MV-4-11 (cell line): Measurements from ENCODE around the gene BOLA1.
"Not testable (repeated sequence)": the region's sequence is repeated elsewhere in the genome, so short reads cannot be mapped to it uniquely, and the experiment has no call there.

ENCODE experiments used
- DNase-seq: peaks from one replicate; lab custom pipeline; 2025; lab: John Stamatoyannopoulos, UW

The BOLA1 gene

GRCh38 chr1:149931212-149931790 lies 31.9 kb downstream of the BOLA1 start:
- DNase-seq = peak; percentile 88

GRCh38 chr1:149932474-149932873 lies 33.1 kb downstream of the BOLA1 start:
- DNase-seq = no peak

- DNase-seq = no peak
These were observed 33.8 kb downstream of the BOLA1 start for GRCh38 chr1:149933208-149933607.

GRCh38 chr1:149934356-149934755 lies 35.0 kb downstream of the BOLA1 start:
- no peak for DNase-seq

GRCh38 chr1:149936170-149936991 lies 37.0 kb downstream of the BOLA1 start, which contains the start of gene MTMR11:
Gene MTMR11 (minus strand): TSS chr1:149936879. CDS start chr1:149936647, 232 bp downstream.
- no peak for DNase-seq

- DNase-seq = no peak
These were observed 37.8 kb downstream of the BOLA1 start for GRCh38 chr1:149936992-149937705.

GRCh38 chr1:149937759-149938158 lies 38.4 kb downstream of the BOLA1 start:
- DNase-seq = no peak

GRCh38 chr1:149938668-149939003 lies 39.3 kb downstream of the BOLA1 start:
- DNase-seq = not testable (repeated sequence)

- DNase-seq = no peak
These were observed 41.1 kb downstream of the BOLA1 start for GRCh38 chr1:149940427-149940826.

- no peak for DNase-seq
These were observed 42.8 kb downstream of the BOLA1 start for GRCh38 chr1:149942207-149942606.

GRCh38 chr1:149942885-149943284 lies 43.5 kb downstream of the BOLA1 start:
- DNase-seq = no peak

GRCh38 chr1:149945206-149945605 lies 45.8 kb downstream of the BOLA1 start:
- DNase-seq = no peak

GRCh38 chr1:149949911-149950310 lies 50.5 kb downstream of the BOLA1 start:
- DNase-seq = no peak
